WTC11 (cell line): Measurements from ENCODE around the gene HS3ST3A1.

ENCODE experiments used
- CREB1 ChIP-seq: sonication (generic); formaldehyde crosslinking; IDR thresholded peaks from 2 replicates; pipeline ENCODE4 v1.8.0; 2023; ENCODE audit warnings: mild to moderate bottlenecking, missing genetic modification reagents
- CREM ChIP-seq: sonication (generic); formaldehyde crosslinking; IDR thresholded peaks from 2 replicates; pipeline ENCODE4 v1.8.1; 2022; ENCODE audit warnings: mild to moderate bottlenecking, missing genetic modification reagents, moderate library complexity
- E2F5 ChIP-seq: sonication (generic); formaldehyde crosslinking; IDR thresholded peaks from 2 replicates; pipeline ENCODE4 v1.8.1; 2022; ENCODE audit warnings: mild to moderate bottlenecking, moderate library complexity, missing genetic modification reagents
- IRF2 ChIP-seq: sonication (generic); formaldehyde crosslinking; IDR thresholded peaks from 2 replicates; pipeline ENCODE4 v1.8.0; 2022; ENCODE audit warnings: low read depth, missing genetic modification reagents, borderline replicate concordance
- JAZF1 ChIP-seq: fragments of 250-450 bp; sonication (Bioruptor Pico); IDR thresholded peaks from 2 replicates; pipeline ENCODE4 v1.9.0; 2021; ENCODE audit warnings: moderate library complexity, mild to moderate bottlenecking, inconsistent platforms
- SMAD3 ChIP-seq: sonication (generic); formaldehyde crosslinking; IDR thresholded peaks from 2 replicates; pipeline ENCODE4 v1.8.0; 2022; ENCODE audit warnings: missing genetic modification reagents, mild to moderate bottlenecking, borderline replicate concordance
- USF2 ChIP-seq: sonication (generic); formaldehyde crosslinking; IDR thresholded peaks from 2 replicates; pipeline ENCODE4 v1.8.1; 2023; ENCODE audit warnings: mild to moderate bottlenecking, missing genetic modification reagents, moderate library complexity
- TF ChIP-seq, protein P1 (sequence below): fragments of 200-600 bp; IDR thresholded peaks from 2 replicates; pipeline ENCODE4 v1.8.0; 2022; ENCODE audit warnings: antibody characterized with exemption

DNA sequence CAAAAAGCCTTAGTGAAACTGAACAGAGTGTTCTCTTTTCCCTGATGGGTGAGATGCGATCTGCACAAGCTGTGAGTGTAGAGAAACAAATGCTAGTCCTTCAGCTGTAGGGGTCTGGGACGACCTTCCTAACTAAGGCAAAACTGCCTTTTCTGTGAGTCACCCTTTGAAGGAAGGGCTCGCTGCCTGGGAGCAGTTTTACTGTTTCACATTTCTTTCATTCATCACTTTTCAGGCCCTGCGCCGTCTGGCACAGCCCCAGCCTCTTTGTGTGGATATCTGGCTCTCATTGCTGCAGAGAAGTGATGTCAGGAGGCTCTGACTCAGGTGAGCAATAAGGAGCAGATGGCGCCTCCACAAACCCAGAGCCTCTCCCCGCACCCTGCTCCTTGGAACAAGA is 57.4 kb downstream of the HS3ST3A1 start:
- no peak for TF ChIP-seq CREB1 (CRISPR knock-in tag)
- TF ChIP-seq, protein P1, sequence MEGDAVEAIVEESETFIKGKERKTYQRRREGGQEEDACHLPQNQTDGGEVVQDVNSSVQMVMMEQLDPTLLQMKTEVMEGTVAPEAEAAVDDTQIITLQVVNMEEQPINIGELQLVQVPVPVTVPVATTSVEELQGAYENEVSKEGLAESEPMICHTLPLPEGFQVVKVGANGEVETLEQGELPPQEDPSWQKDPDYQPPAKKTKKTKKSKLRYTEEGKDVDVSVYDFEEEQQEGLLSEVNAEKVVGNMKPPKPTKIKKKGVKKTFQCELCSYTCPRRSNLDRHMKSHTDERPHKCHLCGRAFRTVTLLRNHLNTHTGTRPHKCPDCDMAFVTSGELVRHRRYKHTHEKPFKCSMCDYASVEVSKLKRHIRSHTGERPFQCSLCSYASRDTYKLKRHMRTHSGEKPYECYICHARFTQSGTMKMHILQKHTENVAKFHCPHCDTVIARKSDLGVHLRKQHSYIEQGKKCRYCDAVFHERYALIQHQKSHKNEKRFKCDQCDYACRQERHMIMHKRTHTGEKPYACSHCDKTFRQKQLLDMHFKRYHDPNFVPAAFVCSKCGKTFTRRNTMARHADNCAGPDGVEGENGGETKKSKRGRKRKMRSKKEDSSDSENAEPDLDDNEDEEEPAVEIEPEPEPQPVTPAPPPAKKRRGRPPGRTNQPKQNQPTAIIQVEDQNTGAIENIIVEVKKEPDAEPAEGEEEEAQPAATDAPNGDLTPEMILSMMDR: no peak
- no peak for TF ChIP-seq USF2 (CRISPR knock-in tag)
- no peak for TF ChIP-seq E2F5 (CRISPR knock-in tag)
- no peak for TF ChIP-seq IRF2 (CRISPR knock-in tag)
- TF ChIP-seq CREM (CRISPR knock-in tag): no peak
- no peak for TF ChIP-seq SMAD3 (CRISPR knock-in tag)
- no peak for TF ChIP-seq JAZF1 (CRISPR knock-in tag)
